GM19025 (cell line): ENCODE data around the gene SORCS3.

Experiments
- ATAC-seq: cut with Tn5 transposase; IDR thresholded peaks from one replicate; pipeline ENCODE4 v1.9.1; 2021; ENCODE audit warnings: mild to moderate bottlenecking, low read depth, moderate library complexity; ENCODE audit not compliant: unreplicated experiment

SORCS3 gene

GRCh38 chr10:104980368-104980767 is 339.3 kb downstream of the SORCS3 start:
- ATAC-seq = no peak

- no peak for ATAC-seq
These were observed 340.9 kb downstream of the SORCS3 start for GRCh38 chr10:104981995-104982394.

- no peak for ATAC-seq
These were observed 347.6 kb downstream of the SORCS3 start for GRCh38 chr10:104988686-104989085.

- ATAC-seq = no peak
These were observed 348.8 kb downstream of the SORCS3 start for GRCh38 chr10:104989880-104990279.

- ATAC-seq = no peak
These were observed 352.0 kb downstream of the SORCS3 start for GRCh38 chr10:104993085-104993484.

GRCh38 chr10:105001269-105001668 is 360.2 kb downstream of the SORCS3 start:
- no peak for ATAC-seq

GRCh38 chr10:105010411-105011121 is 369.5 kb downstream of the SORCS3 start:
- ATAC-seq = no peak

- no peak for ATAC-seq
These were observed 376.0 kb downstream of the SORCS3 start for GRCh38 chr10:105017116-105017515.

- ATAC-seq = no peak
These were observed 376.6 kb downstream of the SORCS3 start for GRCh38 chr10:105017691-105018090.

- no peak for ATAC-seq
These were observed 382.4 kb downstream of the SORCS3 start for GRCh38 chr10:105023211-105024111.

- no peak for ATAC-seq
These were observed 383.1 kb downstream of the SORCS3 start for GRCh38 chr10:105024184-105024583.

- ATAC-seq = no peak
These were observed 384.0 kb downstream of the SORCS3 start for GRCh38 chr10:105025092-105025491.

- no peak for ATAC-seq
These were observed 385.5 kb downstream of the SORCS3 start for GRCh38 chr10:105026566-105026965.

- no peak for ATAC-seq
These were observed 388.2 kb downstream of the SORCS3 start for GRCh38 chr10:105029286-105029685.

GRCh38 chr10:105037022-105037421 is 395.9 kb downstream of the SORCS3 start:
- no peak for ATAC-seq

GRCh38 chr10:105041956-105042355 is 400.9 kb downstream of the SORCS3 start:
- ATAC-seq = no peak

GRCh38 chr10:105042906-105043552 is 401.9 kb downstream of the SORCS3 start:
- no peak for ATAC-seq

- no peak for ATAC-seq
These were observed 403.8 kb downstream of the SORCS3 start for GRCh38 chr10:105044902-105045301.

GRCh38 chr10:105056413-105056812 is 415.3 kb downstream of the SORCS3 start:
- ATAC-seq = no peak

GRCh38 chr10:105062951-105063350 is 421.9 kb downstream of the SORCS3 start:
- no peak for ATAC-seq

- no peak for ATAC-seq
These were observed 422.7 kb downstream of the SORCS3 start for GRCh38 chr10:105063796-105064195.
